ENCODE results near the gene IL15RA.
"Not testable (repeated sequence)": the region's sequence is repeated elsewhere in the genome, so short reads cannot be mapped to it uniquely, and the experiment has no call there.

The IL15RA gene

GRCh38 chr10:5949009-5949759, 28.2 kb downstream of the IL15RA start:
- DNase-seq: peak; percentile 22

DNA sequence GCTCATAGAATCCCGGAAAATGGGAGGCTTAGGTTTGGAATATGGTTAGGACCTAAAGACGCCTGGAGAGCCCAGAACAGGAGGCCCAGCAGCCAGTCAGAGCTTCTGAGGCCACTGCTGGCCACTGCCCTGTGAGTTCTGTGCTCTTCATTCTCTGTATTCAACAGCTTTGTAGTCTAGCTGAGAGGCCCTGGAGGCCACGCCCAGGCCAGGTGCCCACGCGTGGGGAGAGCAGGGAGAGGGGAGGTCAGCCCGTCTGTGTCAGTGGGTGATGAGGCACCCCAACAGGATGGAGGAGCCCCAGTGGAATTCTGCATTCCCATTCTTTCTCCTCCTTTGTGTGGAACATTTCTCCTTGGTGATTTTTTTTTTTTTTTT, 29.1 kb downstream of the IL15RA start:
- no peak for DNase-seq

DNA sequence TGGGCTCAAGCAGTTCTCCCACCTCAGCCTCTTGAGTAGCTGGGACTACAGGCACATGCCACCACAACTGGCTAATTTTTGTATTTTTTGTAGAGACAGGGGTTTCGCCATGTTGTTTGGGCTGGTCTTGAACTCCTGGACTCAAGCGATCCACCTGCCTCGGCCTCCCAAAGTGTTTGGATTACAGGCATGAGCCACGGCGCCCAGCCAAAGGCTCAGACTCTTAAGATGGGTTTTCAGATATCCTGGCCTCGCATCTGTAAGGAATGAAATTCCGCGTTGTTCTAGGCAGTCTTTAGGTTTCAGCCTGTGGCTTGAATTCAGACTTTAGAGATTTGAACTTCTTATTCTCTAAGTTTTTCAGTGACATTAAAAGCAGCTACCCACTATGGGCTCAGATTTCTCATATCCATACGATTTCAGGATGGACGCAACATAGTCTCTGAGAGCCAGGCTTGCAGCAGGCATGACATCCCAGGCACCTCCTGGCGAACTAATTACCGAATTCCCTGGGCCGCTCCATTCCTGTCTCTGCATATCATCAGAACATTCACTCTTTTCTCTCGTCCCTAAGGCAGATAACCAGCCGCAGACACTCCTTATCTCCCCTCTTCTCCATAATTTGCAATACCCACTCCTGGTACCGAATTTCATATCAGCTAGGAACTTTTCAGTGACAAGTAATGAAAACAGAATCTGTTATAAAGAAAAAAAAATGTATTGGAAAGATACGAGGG, 29.7 kb downstream of the IL15RA start:
- DNase-seq: no peak

DNA sequence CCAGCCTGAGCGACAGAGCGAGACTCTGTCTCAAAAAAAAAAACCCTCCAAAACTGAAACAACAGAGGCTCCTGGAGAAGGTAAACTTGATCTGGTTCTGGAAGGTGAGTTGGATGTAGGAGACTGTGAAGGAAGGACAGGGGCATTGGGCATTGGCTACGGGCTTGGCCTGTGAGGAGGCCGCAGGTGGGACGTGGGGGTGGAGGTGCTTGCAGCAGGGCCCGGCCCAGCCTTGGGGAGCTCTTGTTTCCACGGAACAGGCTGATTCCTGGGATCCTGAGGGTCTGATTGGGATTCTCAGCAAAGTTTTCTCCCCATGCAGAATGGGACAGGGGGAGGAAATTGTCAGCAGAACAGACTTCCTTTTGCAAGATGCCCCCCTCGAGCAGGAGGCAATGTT, 30.6 kb downstream of the IL15RA start:
- no peak for DNase-seq

- not testable (repeated sequence) for DNase-seq
These were observed 30.9 kb downstream of the IL15RA start for GRCh38 chr10:5946419-5946775.

DNA sequence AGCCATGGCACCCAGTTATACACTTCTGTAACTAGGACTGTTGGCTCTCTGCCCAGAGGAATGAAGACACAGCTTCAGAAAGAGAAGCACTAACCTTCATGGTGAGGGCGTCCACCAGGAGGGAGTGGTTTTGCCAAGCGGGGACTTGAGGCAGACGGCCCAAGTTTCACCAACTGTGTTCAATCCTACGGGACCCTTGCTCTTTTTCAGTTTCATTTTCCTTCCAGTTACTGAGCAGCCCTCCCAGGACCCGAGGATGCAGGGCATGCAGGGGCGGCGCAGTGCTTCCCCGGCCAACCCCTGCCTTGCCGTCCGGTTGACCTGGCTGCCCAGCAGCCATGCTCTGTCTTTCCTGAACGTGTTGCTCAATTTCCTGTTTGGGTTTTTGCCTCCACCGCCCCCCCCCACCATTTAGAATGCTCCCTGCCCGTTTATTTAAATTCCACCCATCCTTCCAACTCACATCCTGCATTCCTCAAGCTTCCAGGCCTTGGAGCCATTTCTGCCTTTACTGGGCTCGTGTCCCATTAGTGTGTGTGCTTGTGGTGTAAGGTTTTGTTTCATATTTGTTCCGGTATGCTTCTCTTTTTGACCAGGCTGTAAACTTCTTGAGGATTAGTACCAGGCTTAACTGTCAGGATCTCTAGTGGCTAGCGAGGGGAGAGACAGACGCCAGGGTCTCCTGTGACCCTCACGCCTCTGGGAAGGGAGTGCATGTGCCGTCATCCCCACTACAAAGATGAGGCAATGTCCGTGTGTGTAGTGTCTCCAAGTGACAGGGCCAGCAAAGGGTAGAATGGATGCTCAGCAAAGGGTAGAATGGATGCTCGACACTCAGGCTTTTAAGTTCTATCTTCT, 31.6 kb downstream of the IL15RA start:
- DNase-seq: peak; percentile 72

DNA sequence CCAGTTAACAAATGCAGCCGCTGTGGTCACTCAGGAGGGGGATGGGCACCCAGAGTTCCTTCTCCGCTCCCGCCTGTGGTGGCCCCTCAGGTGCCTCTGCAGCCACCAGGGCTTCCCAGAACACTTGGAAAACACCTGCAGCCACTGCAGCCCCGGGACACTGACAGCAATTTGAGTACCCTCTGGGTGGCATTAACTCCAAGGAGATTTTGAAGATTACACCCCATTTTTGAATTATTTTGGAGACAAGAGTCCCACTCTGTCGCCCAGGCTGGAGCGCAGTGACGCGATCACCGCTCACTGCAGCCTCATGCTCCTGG, 32.2 kb downstream of the IL15RA start:
- no peak for DNase-seq

- peak; percentile 88 for DNase-seq
These were observed 32.8 kb downstream of the IL15RA start for GRCh38 chr10:5944389-5945189.

DNA sequence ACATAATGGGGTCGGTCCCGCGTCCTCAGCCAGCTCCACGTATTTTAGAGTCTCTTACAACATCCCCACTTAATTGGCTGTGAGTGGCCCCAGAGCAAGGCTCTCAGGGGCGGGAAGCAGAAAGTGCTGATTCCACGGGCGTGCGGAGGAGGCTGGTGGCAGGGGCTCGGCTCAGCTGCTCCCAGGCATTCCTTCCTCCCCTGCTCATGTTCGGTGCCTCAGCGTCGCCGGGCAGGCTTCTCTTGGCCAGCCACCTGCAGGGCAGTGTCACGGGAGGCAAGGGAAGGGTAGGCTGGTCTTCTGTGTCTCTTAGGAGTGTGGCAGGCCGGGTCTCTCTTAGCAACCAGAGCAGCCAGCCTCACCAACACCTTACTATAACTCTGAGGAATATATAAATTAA, 33.8 kb downstream of the IL15RA start:
- no peak for DNase-seq

GRCh38 chr10:5942474-5942873, 34.9 kb downstream of the IL15RA start:
- DNase-seq: no peak

- DNase-seq: no peak
These were observed 35.3 kb downstream of the IL15RA start for GRCh38 chr10:5942001-5942400.

DNA sequence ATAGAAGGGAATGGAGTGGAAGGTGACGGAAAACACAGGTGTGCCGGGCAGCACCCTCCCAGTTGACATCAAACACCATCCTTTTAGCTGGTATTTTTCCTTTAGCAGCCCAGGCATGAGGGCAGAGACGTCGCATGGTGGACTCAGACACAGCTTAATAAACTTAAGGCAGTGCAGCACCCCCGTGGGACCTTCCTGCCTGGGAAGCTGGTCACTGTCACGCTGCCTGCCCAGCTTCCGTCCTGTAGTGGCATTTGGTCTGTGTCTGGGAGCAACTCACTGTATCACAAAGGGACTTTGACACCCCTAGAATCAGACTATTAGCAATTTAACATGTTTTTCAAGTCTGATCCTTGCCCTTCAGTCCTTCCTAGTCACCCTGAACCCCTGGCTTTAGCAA, 35.8 kb downstream of the IL15RA start:
- no peak for DNase-seq

- no peak for DNase-seq
These were observed 36.5 kb downstream of the IL15RA start for GRCh38 chr10:5940807-5941218.

DNA sequence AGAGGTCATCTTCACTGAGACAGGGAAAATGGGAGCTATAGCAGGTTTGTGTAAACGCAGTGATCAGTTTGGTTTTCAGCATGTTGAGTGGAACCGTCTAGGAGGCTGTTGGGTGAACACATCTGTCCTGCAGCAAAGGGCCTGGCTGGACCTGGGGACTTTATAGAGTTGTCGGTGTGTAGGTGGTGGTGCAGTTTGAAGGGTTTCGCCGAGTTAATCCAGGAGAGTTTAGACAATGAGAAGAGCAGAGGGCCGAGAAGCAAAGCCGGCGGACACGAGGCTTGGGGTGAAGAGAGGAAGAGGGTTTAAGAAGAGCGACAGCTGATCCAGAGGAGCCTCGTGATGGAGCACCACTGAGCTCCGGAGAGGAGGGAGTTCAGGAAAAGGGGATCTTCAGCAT, 39.1 kb downstream of the IL15RA start:
- DNase-seq: no peak

- no peak for DNase-seq
These were observed 40.3 kb downstream of the IL15RA start for GRCh38 chr10:5937016-5937415.

GRCh38 chr10:5935628-5936027, 41.7 kb downstream of the IL15RA start:
- no peak for DNase-seq

DNA sequence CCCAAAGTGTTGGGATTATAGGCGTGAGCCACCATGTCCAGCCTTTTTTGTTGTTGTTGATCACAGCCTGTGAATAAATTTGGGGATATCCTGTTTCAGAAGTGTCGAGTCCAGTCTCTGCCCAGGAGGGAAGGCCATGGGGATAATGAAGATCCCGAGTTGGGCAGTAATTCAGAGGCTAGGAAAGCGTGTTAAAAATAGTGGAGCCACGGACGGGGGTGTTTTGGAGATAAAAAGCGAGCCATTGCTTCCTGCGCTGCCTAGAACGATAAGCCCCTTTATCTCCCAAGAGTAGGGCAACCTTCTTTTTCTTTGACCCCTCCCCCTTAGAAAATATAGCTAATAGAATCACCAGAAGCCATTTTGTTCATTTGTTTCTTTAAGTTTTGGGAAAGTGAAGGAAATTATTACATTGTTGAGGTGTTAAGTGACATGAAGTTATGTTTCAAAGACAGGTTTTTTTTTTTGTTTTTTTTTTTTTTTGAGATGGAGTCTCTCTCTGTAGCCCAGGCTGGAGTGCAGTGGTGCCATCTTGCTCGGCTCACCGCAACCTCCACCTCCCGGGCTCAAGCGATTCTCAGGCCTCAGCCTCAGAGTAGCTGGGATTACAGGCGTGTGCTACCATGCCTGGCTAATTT, 43.3 kb downstream of the IL15RA start:
- DNase-seq: no peak

- no peak for DNase-seq
These were observed 45.0 kb downstream of the IL15RA start for GRCh38 chr10:5932345-5932744.

GRCh38 chr10:5930272-5930671, 47.1 kb downstream of the IL15RA start:
- no peak for DNase-seq

DNA sequence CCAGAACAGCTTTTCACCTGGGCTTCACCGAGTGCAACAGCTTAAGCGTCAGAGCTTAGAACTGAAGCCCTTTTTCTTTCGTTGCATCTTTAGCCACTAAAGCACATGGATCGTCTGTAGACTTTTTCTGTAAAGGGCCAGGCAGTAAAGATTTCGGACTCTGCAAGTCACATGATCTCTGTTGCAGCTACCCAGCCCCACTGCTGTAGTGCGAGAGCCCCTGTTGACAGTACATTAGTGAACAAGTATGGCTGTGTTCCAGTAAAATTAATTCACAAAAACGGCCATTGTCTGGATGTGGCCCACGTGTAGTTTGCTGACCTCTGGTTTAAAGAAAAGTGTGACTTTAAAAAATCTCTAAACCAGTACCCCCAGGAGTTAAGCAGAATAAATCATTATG, 47.9 kb downstream of the IL15RA start:
- DNase-seq: no peak

- DNase-seq: no peak
These were observed 50.0 kb downstream of the IL15RA start for GRCh38 chr10:5927306-5927705.

DNA sequence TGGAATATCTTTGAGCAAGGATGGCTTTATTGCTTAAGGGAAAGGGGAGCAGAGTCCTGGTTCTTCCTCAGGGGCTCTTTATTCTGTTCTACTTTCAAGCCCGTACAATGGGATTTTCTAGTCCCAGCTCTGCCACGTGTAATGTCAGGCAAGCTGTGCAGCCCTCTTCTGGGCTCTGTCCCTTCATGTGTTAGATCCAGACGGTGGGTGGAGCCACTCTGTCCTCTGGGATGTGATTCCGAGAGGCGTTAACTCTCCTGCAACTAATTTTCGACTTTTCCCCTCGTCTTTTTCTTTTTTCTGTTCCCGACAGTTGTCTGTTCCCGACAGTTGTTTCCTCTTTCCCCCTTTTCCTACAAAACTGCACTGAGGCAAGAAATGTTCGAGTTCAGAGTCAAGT, 52.5 kb downstream of the IL15RA start:
- DNase-seq: no peak

- DNase-seq: no peak
These were observed 55.6 kb downstream of the IL15RA start for GRCh38 chr10:5921746-5922145.

Measured in NCI-H226 (cell line).